Head of caudate nucleus (tissue), 42 donors: ENCODE measurements around the gene DHTKD1.

Experiments
- DNase-seq, 42 donors: peaks; one replicate each; pipeline versions ENCODE4 v3.0.0 to v3.0.0-alpha.2; 2020 to 2021; ENCODE audit warnings: mixed read lengths in 7 of 42
- intact Hi-C: fragments of 100-400 bp; cut with DNase I; formaldehyde crosslinking; loops from one replicate; pipeline ENCODE4 v1.15.0; 2022

DHTKD1 gene

GRCh38 chr10:12068449-12069269 is at the start of gene DHTKD1:
Gene DHTKD1 (plus strand): TSS chr10:12068954. CDS start chr10:12069034, 80 bp downstream.
- DNase-seq: peak; percentile 93 to 100 (median 99)
- intact Hi-C loops: no loop called here

- peak in 1 of 42 donors; percentile 4 for DNase-seq
- intact Hi-C loops: no loop called here
Measured at GRCh38 chr10:12019283-12019971, 49.3 kb upstream of the DHTKD1 start.

DNA sequence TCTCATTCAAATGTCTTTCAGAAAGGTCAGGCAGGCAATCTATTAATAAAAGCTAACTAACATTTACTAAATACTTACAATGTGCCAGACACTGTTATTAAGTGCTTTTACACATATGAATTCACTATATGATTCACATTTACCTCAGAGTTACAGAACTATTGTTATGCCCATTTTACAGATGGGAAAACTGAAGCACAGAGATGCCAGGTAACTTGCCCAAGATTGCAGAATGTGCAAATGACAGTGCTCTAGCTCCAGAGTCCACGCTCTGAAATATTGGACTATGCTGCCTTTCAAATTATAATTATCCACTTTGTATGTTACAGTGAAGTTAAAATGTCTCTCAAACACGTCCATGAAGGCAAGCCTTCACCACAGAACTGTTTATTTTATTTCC is 48.2 kb upstream of the DHTKD1 start:
- intact Hi-C loops: no loop called here
- DNase-seq: no peak

GRCh38 chr10:12022580-12023257 is 46.0 kb upstream of the DHTKD1 start:
- intact Hi-C loops: no loop called here
- no peak for DNase-seq

- intact Hi-C loops: no loop called here
- DNase-seq: no peak
Measured at GRCh38 chr10:12025591-12025990, 43.2 kb upstream of the DHTKD1 start.

GRCh38 chr10:12027539-12027938 is 41.2 kb upstream of the DHTKD1 start:
- intact Hi-C loops: no loop called here
- no peak for DNase-seq

- intact Hi-C loops: no loop called here
- no peak for DNase-seq
Measured at GRCh38 chr10:12031404-12031803, 37.4 kb upstream of the DHTKD1 start.

DNA sequence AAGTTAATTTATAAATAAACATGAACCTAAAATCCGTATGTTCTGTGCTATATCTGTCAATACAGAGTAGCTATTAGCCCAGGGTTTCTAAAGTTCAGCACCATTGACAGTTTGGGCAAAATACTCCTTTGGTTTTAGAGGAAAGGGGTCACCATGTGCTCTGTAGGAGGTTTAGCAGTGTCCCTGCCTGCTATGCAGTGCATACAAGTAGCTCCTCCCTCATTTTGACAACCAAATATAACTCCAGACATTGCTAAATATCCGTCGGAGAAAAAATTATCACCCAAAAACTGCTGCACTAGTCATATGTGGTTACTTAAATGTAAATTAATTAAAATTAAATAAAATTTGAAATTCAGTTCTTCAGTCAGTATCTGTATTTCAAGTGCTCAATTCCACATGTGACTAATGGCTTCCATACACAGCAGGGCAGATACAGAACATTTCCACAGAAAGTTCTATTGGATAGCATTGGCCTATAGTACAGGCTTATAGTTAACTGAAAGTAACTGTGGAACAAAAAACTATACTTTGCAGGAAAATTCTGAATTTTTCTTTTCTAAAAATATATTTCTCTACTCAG is 32.6 kb upstream of the DHTKD1 start:
- intact Hi-C loops: no loop called here
- DNase-seq: no peak

DNA sequence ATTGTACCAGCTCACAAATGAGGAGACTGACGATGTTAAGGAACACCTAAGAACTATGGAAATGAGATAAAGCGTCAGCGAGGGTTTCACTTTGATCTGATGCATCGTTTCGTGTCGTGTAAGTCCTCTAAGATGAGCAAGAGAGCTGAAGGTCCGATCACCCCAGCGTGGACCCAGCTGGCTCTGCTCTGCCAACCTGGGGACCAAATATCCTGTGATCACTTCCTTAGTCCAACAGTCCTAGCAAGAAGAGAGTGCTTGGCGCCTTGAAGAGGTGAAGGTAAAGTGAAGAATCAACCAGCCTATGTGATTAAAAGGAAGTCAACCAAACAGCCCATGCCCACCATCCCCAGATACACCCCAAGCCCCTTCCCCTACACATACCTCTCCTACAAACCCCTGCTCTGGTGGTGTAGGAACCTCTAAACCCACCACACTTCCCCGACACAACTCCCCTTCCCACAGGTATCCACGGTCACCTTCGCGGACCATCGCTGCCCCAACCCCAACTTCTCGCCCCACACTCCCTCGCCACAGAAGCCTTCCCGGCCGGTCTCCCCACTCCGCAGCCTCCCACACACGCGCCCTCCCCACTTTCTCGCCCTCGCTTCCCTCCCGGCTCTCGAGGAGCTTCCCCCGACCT is 26.9 kb upstream of the DHTKD1 start:
- peak in 16 of 42 donors; percentile 7 to 51 (median 17) for DNase-seq
- intact Hi-C loops: loop anchor here (10.0 kb wide), 1 partner anchor 153 kb away; the partner anchor contains the start of genes CDC123 and NUDT5

DNA sequence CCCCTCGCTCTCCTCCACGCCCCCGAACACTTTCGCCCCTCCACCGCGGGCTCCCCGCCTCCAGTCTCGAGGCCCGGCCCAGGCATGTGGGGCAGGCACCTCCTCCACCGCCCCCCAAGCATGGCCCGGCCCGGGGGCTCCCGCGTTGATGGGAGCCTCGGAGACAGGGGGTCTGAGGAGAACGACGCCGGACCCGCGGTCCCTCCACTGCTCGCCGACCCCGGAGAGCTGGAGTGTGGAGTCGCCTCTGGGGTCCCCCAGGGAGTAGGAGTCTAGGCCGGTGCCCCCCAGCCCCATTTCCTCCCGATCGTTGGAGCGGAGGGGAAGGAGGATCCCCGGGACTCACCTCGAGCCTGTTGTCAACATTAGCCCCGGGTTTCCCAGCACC is 26.4 kb upstream of the DHTKD1 start:
- intact Hi-C loops: loop anchor here (10.0 kb wide), 1 partner anchor 152 kb away; the partner anchor contains the start of genes CDC123 and NUDT5
- peak in 26 of 42 donors; percentile 12 to 63 (median 36) for DNase-seq

DNA sequence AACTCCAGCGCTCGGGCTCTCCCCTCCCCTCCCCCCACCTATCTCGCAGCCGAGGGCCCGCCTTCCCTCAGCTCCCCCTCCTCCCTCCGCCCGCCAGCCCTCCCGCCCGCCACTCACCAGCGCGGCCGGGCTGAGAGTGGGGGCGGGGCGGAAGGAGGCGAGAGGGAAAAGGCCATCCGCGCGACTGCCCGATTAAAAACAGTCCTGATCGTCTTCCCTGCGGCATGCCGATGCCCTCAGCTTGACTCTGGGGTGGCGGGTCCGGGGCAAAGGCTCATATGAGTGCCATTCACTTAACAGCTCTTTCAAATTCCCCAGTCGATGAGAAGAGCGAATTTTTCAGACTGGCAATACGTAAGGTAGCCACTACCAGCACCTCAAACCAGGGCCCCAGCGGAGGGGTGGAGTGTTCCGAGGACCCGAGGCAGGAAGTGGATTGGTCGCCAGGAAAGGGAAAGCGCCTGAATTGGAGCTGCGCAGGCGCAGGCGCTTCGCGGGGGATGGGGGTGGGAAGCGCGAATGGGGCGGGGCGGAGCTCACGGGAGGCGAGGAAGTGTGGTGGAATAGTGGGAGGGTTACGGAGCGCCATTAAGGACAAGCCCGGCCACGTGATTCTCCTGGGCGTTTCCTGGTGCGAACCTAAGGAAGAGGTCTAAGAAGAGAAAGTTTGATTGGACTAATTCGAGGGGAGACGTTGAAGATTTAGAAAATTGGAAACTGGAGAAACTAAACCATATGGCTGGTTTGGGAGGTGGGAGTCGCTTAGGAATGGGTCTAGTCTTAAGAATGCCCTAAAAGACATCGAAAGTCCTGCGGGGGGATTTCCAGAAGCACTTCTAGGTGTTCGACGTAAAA is 25.7 kb upstream of the DHTKD1 start, which contains the start of gene UPF2:
Gene UPF2 (minus strand): TSS at position 13 of the 855 bp plus-strand sequence. CDS start 7,386 bp downstream, outside the sequence.
- intact Hi-C loops: loop anchor here (10.0 kb wide), 1 partner anchor 152 kb away; the partner anchor contains the start of genes CDC123 and NUDT5
- DNase-seq: peak; percentile 95 to 99 (median 98)

DNA sequence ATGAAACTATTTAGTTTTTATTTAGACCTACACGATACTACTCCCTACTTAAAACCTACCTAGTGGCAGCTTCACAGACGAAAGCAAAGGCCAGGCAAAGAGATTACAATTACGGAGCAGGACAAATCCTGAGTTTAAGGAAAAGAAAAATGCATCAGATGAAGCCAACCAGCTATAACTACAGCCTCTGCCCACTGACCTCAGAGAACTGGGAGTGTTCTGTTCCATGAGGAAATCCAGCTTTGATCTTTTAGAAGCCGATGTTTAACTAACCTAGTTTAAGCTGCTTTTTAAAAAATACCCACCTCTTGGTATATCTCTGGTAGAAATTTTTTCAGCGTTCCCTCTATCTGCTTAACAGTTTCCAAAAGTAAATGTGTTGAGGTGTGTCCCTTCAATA is 23.2 kb upstream of the DHTKD1 start:
- intact Hi-C loops: loop anchor here (10.0 kb wide), 1 partner anchor 149 kb away; the partner anchor contains the start of genes CDC123 and NUDT5
- DNase-seq: no peak

DNA sequence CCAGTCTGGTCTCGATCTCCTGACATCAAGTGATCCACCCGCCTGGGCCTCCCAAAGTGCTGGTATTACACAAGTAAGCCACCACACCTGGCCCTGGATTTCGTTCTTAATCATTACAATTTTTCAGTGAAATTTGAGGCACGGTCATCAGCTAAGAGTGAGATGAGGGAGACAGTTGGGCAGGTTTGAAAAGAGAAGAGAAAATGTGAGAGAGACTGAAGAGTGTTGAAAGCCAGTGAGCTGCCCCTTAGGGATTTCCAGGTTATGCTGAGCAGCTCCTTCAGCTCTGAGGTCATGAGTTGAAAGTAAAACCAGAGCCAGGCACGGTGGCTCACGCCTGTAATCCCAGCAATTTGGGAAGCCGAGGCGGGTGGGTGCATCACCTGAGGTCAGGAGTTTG is 20.2 kb upstream of the DHTKD1 start:
- DNase-seq: no peak
- intact Hi-C loops: loop anchor here (10.0 kb wide), 1 partner anchor 146 kb away; the partner anchor contains the start of genes CDC123 and NUDT5

- intact Hi-C loops: no loop called here
- DNase-seq: no peak
Measured at GRCh38 chr10:12050528-12050927, 18.2 kb upstream of the DHTKD1 start.

DNA sequence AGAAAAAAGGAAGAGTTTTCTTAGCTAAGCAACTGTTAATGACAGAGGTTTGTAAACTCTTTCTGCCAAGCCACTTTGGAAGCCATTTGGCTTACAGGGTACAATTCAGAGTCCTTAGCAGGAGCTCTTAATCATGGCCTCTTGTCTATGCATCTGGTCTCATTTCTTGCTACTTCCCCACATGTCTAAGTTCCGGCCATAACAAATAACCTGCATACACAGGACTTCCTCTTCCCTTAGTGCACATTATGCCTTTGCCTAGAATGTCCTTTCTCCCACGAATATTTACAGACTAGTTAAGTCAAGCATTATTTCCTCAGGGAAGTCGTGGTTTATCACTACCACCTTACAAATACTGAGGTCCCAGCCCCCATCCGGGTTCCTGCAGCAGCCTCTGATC is 17.5 kb upstream of the DHTKD1 start:
- intact Hi-C loops: no loop called here
- DNase-seq: no peak

DNA sequence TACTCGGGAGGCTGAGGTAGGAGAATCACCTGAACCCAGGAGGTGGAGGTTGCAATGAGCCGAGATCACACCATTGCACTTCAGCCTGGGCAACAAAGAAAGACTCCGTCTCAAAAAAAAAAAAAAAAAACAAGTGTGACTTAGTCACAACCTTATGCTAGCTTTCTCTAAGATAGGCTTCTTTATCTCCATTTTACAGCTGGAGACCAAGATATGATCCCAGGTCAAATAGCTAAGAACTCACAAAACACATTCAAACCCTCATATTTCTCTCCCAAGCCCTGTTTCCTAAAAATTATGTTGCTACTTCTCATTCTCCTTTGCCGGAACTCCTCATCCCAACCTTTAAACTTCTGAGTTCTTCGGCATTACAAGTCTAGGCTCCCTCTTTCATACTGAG is 13.0 kb upstream of the DHTKD1 start:
- intact Hi-C loops: no loop called here
- no peak for DNase-seq

- intact Hi-C loops: no loop called here
Measured at GRCh38 chr10:12056748-12057147, 12.0 kb upstream of the DHTKD1 start.

GRCh38 chr10:12061124-12061523 is 7.6 kb upstream of the DHTKD1 start:
- no peak for DNase-seq
- intact Hi-C loops: no loop called here

More at GRCh38 chr10:12056748-12057147, 12.0 kb upstream of the DHTKD1 start:
- no peak for DNase-seq
